Lower leg skin (tissue), 3 donors: ENCODE results near the gene NHERF1.

Source experiments
- CTCF ChIP-seq, 3 donors: fragments of 450-650 bp; IDR thresholded peaks; one replicate each; pipeline ENCODE4 v1.5.1; 2016; ENCODE audit warnings: antibody characterized with exemption in 3 of 3, mild to moderate bottlenecking in 3 of 3, moderate library complexity in 2 of 3
- POLR2A ChIP-seq, 2 donors: fragments of 450-650 bp; IDR thresholded peaks; one replicate each; pipeline ENCODE4 v1.6.1; 2016 to 2017; ENCODE audit warnings: antibody characterized with exemption in 2 of 2, mild to moderate bottlenecking in 1 of 2, moderate library complexity in 1 of 2

DNA sequence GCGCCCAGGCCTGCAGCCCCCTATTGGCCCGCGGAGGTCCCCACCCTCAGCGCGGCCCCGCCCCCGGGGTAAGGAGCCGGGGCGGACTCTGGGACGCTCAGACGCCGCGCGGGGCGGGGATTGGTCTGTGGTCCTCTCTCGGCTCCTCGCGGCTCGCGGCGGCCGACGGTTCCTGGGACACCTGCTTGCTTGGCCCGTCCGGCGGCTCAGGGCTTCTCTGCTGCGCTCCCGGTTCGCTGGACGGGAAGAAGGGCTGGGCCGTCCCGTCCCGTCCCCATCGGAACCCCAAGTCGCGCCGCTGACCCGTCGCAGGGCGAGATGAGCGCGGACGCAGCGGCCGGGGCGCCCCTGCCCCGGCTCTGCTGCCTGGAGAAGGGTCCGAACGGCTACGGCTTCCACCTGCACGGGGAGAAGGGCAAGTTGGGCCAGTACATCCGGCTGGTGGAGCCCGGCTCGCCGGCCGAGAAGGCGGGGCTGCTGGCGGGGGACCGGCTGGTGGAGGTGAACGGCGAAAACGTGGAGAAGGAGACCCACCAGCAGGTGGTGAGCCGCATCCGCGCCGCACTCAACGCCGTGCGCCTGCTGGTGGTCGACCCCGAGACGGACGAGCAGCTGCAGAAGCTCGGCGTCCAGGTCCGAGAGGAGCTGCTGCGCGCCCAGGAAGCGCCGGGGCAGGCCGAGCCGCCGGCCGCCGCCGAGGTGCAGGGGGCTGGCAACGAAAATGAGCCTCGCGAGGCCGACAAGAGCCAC is at the start of gene NHERF1:
- no peak for TF ChIP-seq CTCF (IDR thresholded peaks at IDR 0.05)
- TF ChIP-seq POLR2A (IDR thresholded peaks at IDR 0.05) = peak in 1 of 2 donors; percentile 71
